GM19463 (cell line): ENCODE measurements around the gene SMIM7.
"Not testable (repeated sequence)": the region's sequence is repeated elsewhere in the genome, so short reads cannot be mapped to it uniquely, and the experiment has no call there.

Source experiments
- ATAC-seq: cut with Tn5 transposase; IDR thresholded peaks from one replicate; pipeline ENCODE4 v1.9.1; 2021; ENCODE audit warnings: mild to moderate bottlenecking, moderate library complexity; ENCODE audit not compliant: unreplicated experiment

SMIM7 gene

GRCh38 chr19:16655727-16656126 lies 4.2 kb downstream of the SMIM7 start:
- no peak for ATAC-seq

GRCh38 chr19:16654627-16655026 lies 5.3 kb downstream of the SMIM7 start:
- ATAC-seq = no peak

DNA sequence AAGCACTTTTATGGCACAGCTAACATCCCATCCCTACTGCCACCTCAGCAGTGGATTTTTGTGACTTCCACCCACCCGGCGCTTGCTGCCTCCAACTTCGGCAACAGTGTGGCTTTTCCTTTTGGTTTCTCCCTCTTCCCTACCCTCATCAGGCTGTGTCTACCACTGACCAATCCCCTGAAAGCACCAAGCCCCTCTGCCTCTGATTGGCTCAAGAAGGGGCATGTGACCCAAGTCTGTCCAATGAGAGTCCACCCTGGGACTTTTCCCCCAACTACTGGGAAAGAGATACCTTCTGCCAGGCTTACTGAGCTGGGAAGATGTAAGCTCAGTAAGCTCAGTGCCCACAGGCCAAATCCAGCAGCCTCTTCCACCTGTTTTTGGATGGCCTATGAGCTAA lies 5.8 kb downstream of the SMIM7 start:
- no peak for ATAC-seq

DNA sequence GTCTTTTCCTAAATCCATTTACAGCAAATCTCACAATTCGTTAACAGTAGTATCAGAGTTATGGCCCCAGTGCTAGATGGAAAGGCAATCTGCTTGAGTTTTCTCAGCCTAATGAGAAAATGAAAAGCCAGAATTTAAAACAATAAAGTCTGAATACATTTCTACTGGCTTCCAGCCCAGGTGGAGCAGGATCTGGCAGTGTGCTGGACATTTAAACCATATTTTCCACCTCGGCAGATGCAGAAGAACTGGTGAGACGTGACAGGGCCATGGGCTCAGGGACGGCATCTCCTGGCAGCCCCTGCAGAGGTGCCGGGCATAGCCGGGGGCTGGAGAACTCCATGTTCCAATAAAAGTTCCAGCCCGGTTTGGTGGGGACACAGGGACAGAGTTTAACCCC lies 7.1 kb downstream of the SMIM7 start:
- ATAC-seq = no peak

DNA sequence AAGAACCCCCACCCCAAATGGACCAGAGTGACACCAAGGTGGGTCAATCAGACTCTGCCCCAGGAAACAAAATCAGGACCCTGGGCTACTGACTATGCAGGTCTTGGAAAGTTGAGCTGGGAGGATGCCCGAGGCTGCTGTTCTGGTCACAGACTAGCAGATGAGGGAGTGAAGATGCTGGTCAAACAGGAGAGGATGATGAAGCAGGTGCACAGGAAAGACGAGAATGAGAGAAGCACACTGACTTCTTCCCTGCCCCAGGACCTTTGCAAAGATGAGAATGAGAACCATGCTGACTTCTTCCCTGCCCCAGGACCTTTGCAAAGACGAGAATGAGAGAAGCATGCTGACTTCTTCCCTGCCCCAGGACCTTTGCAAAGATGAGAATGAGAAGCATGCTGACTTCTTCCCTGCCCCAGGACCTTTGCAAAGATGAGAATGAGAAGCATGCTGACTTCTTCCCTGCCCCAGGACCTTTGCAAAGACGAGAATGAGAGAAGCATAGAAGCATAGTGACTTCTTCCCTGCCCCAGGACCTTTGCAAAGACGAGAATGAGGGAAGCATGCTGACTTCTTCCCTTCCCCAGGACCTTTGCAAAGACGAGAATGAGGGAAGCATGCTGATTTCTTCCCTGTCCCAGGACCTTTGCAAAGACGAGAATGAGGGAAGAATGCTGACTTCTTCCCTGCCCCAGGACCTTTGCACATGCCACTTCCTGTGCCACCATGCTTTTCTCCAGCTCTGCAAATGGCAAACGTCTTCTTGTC lies 8.3 kb downstream of the SMIM7 start:
- ATAC-seq = not testable (repeated sequence)

DNA sequence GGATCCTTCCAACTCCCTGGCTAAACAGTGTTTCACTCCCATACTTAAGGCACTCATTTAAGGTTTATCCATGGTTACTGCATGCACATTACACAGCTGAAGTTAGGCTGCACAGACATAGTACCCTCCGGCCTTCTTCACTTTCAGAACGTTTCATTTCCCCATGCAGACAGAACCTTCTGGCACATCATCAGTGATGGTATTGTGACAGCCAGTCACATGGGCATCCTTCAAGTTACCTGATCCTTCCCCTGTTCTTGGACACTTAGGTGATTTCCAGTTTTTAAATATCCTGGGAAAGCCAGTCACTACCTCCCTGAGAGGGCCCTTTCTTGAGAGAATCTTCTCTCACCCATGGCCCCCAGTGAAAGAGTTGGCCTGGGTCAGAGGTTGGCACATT lies 9.1 kb downstream of the SMIM7 start:
- no peak for ATAC-seq

DNA sequence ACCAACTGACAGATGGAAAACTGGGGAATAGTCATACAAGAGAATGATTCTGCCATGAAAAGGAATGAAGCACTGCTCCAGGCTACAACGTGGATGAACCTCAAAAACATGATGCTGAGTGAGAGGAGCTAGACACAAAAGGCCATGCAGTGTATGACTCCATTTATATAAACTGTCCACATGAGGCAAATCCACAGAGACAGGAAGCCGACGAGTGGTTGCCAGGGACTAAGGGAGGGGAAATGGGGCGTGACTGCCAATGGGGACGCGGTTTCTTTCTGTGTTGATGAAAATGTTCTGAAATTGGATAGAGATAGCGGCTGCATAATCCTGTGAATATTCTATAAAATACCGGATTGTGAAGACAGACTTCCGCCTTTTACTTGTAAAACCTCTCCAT lies 10.2 kb downstream of the SMIM7 start:
- no peak for ATAC-seq

GRCh38 chr19:16645140-16645539 lies 14.8 kb downstream of the SMIM7 start:
- no peak for ATAC-seq

GRCh38 chr19:16641695-16642094 lies 18.2 kb downstream of the SMIM7 start:
- ATAC-seq = no peak

DNA sequence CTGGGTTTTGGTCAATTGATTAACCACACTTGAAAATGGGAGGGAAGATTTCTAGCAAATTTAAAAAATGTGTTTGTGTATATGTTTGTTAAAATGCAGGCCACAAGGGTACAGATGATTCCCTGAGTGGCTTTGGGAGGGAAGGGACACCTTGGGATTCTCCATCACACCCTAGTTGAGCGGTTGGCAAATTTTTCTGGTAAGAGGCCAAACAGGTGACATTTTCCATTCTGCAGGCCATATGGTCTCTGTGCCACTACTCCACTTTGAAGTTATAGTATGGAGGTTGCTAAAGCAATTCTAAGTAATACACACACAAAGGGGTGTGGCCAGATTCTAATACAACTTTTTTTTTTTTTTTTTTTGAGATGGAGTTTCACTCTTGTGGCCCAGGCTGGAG lies 19.0 kb downstream of the SMIM7 start:
- ATAC-seq = no peak

GRCh38 chr19:16638666-16639065 lies 21.3 kb downstream of the SMIM7 start:
- no peak for ATAC-seq

GRCh38 chr19:16637535-16637934 lies 22.4 kb downstream of the SMIM7 start:
- no peak for ATAC-seq

GRCh38 chr19:16631465-16631864 lies 28.5 kb downstream of the SMIM7 start:
- no peak for ATAC-seq

- no peak for ATAC-seq
These were observed 30.8 kb downstream of the SMIM7 start for GRCh38 chr19:16628984-16629691.

DNA sequence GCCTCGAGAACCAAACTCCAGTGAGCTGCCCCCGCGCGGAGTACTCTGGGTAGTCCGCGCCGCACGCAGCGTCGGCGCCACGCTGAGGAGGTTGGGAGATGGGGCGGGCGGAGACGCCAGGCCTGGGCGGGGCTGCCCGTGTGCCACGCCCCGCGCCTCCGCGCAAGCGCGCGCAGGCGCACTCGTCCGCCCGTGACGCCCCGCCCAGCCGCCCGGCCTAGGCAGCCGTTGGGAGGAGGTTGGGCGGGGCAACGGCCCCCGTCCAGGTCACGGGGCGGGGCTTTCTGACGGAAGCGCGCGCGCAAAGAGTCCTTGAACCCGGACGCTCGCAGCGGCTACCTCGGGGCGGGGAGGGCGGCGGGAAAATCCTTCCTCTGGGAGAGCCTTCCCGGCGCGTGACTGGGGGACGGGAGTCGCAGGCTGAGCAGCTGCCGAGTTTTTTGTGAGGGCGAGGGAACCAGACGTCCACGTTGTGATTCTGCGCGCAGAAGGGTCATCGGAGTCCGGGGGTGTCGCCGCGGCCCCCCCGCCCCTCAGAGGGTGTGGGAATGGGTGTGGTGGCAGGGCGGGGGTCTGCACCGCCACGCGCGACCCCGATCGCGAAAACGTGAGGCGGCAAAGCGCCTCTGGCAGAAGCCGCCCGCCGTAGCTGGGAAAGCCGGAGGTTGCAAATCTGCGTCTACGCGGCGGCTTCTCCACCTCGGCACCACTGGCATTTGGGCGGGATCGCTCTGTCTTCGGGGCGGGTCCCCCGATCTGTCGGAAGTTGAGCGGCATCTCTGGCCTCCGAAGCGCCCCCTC lies 31.6 kb downstream of the SMIM7 start, which contains the start of gene MED26:
Gene MED26, minus strand, starts transcription at position 22 of the 801 bp plus-strand sequence. CDS start 261 bp downstream, outside the sequence.
- peak; percentile 91 for ATAC-seq

DNA sequence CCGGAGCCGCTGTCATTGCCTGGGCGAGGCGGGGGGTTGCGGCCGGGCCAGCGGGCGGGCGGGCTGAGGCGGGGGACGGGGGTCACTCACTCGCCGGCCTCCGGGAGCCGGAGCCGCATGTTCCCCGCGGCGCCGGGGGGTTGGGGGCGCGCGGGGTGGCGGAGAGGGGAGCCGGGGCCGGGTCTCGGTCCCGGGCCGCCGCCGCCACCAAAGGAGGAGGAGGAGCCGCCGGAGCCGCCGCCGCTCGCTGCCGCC lies 32.1 kb downstream of the SMIM7 start:
- no peak for ATAC-seq

DNA sequence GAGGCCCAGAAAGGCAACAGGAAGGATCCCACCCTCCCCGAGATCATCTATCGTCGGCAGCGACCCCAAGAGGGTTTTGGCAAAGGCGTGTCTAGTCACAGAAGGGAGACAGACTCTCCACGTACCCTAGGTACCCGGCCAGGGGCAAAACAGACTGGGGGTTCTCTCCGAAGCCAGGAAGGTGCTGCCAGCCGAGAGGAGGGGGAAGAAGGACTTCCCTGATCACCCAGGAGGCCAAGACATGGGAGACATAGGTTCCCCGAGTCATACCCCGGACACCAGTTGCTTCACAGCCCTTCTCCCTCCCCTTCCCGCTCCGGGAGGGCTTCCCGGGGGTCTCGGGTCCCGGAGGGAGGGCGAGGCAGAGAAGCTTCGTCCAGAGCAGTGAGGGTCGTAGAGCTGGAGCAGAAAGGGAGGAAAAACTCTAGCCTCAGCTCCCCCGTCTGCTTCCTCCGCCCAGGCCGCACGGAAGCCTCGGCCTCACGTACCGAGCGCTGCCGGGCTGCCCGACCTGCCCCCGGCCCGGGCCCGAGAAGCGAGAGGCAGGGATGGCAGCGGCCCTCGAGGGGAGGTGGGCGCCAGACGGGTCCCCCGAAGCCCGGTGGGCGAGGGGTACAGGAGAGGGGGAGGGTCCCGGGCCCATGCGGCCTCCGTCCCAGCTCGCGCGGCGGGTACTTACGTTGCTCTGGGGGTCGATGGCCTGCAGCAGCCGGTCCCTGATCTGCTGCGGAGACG lies 32.6 kb downstream of the SMIM7 start:
- ATAC-seq = no peak

- ATAC-seq = no peak
These were observed 33.1 kb downstream of the SMIM7 start for GRCh38 chr19:16626796-16627192.

- ATAC-seq = no peak
These were observed 34.6 kb downstream of the SMIM7 start for GRCh38 chr19:16625163-16625958.

- no peak for ATAC-seq
These were observed 35.7 kb downstream of the SMIM7 start for GRCh38 chr19:16624236-16624635.
